ENCODE results near the gene MLST8. TPM values are rescaled to one million over a fixed set of nuclear protein-coding genes. Genes with fewer than 3 reads are reported as not detected.

Gene MLST8
- total RNA-seq, 1 donor from 2014 or later, result 38.7 TPM

DNA sequence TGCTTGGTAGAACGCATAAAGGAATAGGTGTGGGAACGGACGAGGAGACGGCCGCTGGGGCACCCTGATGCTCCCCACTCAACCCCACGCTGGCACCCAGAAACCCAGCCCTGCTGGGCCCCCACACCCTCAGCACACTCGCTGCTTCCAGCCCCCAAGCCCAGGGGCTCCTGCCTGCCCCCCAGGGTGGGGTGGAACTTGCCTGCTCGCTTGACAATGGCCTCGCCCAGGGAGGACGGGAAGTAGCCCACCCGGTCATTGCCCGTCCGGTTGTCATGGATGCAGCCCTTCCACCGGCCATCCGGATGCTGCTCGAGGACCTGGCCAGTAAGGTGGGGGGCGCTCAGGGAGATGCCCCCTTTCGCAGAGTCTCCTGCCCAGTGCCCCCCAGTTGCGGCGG lies 18.7 kb upstream of the MLST8 start:
- Mint-ChIP-seq H3K27ac (no peak overlapping the region), H3K4me1 (peaks cover 4% of the 10 kb centered on the region), H3K4me3 (no peak overlapping the region), H3K9me3 (no peaks in the 10 kb centered on the region), H3K36me3 (ENCODE audit: low read depth) (no peaks in the 10 kb centered on the region), H3K27me3 (no peaks in the 10 kb centered on the region)
- POLR2A ChIA-PET, result no interaction called here
- intact Hi-C loops (cut with micrococcal nuclease), result no loop called here
- TF ChIP-seq, protein P1, sequence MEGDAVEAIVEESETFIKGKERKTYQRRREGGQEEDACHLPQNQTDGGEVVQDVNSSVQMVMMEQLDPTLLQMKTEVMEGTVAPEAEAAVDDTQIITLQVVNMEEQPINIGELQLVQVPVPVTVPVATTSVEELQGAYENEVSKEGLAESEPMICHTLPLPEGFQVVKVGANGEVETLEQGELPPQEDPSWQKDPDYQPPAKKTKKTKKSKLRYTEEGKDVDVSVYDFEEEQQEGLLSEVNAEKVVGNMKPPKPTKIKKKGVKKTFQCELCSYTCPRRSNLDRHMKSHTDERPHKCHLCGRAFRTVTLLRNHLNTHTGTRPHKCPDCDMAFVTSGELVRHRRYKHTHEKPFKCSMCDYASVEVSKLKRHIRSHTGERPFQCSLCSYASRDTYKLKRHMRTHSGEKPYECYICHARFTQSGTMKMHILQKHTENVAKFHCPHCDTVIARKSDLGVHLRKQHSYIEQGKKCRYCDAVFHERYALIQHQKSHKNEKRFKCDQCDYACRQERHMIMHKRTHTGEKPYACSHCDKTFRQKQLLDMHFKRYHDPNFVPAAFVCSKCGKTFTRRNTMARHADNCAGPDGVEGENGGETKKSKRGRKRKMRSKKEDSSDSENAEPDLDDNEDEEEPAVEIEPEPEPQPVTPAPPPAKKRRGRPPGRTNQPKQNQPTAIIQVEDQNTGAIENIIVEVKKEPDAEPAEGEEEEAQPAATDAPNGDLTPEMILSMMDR (IDR thresholded peaks at IDR 0.05), result no peak
- CTCF ChIA-PET, result no interaction called here
- no peak for ATAC-seq (ENCODE audit: low read depth)
- no peak for DNase-seq

DNA sequence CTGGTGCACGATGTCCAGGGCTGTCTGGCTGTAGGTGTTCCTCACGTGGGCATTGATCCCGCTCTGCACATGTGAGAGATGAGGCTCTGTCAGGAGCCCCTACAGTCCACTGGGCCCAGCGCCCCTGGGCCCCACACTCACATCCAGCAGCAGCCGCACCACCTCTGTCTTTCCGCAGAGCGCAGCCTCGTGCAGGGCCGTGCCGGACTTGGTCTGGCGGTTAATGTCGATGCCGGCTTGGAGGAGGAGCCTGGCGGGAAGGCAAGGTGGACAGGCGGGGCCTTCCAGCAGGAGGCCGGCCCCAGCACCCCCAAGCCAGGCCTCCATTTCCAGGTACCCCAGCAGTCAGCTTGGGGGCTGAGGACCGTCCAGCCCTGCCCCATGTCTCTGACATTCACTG lies 18.0 kb upstream of the MLST8 start:
- H3K4me3 Mint-ChIP-seq, result no peak overlapping the region
- H3K9me3 Mint-ChIP-seq, result no peaks in the 10 kb centered on the region
- DNase-seq (no peak), ATAC-seq (ENCODE audit: low read depth) (no peak)
- ChIA-PET POLR2A (no interaction called here), CTCF (no interaction called here)
- intact Hi-C loops (cut with micrococcal nuclease), result no loop called here
- H3K27ac Mint-ChIP-seq, result no peak overlapping the region
- TF ChIP-seq, protein P1 (IDR thresholded peaks at IDR 0.05), result no peak
- peaks cover 4% of the 10 kb centered on the region for H3K4me1 Mint-ChIP-seq
- H3K36me3 Mint-ChIP-seq (ENCODE audit: low read depth), result no peaks in the 10 kb centered on the region
- no peaks in the 10 kb centered on the region for H3K27me3 Mint-ChIP-seq

DNA sequence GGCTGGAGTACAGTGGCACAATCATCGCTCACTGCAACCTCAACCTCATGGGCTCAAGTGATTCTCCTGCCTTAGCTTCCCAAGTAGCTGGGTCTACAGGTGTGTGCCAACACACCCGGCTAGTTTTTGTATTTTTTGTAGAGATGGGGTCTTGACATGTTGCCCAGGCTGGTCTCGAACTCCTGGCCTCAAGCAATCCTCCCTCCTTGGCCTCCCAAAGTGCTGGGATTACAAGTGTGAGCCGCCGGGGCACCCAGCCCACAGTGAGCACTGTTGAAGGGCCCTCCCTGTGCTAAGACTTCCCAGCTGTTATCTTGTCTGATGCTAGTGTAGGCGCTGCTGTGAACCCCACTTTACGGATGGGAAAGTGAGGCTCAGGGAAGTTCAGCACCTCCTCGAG lies 16.9 kb upstream of the MLST8 start:
- no peak for DNase-seq
- Mint-ChIP-seq H3K27ac (no peak overlapping the region), H3K27me3 (peaks cover 3% of the 10 kb centered on the region), H3K4me3 (no peak overlapping the region), H3K36me3 (ENCODE audit: low read depth) (no peaks in the 10 kb centered on the region), H3K4me1 (peaks cover 2% of the 10 kb centered on the region), H3K9me3 (no peaks in the 10 kb centered on the region)
- intact Hi-C loops (cut with micrococcal nuclease), result no loop called here
- no peak for ATAC-seq (ENCODE audit: low read depth)
- POLR2A ChIA-PET, result no interaction called here
- TF ChIP-seq, protein P1 (IDR thresholded peaks at IDR 0.05), result no peak
- CTCF ChIA-PET, result no interaction called here

DNA sequence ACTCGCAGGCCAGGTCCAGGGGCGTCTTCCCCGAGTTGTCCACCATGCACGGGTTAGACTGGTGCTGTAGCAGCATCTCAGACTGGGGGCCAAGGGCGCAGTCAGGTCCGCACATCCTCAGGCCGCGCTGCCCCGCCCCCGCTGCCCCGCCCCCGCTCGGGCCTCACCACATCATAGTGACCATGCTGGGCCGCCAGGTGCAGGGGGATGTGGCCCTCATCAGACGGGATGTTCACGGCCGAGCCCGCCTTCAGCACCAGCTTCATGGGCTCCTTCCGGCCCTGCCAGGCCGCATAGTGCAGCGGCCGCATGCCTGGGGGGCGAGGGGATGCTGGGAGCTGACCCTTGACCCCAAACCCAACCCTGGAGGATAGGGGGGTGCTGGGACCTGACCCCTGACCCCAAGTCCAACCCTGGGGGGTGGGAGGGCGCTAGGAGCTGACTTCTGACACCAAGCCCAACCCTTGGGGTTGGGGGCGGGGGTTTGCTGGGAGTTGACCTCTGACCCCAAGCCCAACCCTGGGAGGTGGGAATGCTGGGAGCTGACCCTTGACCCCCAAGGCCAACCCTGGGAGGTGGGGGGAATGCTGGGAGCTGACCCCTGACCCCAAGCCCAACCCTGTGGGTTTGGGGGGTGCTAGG lies 15.9 kb upstream of the MLST8 start:
- no peak overlapping the region for H3K27ac Mint-ChIP-seq
- CTCF ChIA-PET, result no interaction called here
- ATAC-seq (ENCODE audit: low read depth), result no peak

DNA sequence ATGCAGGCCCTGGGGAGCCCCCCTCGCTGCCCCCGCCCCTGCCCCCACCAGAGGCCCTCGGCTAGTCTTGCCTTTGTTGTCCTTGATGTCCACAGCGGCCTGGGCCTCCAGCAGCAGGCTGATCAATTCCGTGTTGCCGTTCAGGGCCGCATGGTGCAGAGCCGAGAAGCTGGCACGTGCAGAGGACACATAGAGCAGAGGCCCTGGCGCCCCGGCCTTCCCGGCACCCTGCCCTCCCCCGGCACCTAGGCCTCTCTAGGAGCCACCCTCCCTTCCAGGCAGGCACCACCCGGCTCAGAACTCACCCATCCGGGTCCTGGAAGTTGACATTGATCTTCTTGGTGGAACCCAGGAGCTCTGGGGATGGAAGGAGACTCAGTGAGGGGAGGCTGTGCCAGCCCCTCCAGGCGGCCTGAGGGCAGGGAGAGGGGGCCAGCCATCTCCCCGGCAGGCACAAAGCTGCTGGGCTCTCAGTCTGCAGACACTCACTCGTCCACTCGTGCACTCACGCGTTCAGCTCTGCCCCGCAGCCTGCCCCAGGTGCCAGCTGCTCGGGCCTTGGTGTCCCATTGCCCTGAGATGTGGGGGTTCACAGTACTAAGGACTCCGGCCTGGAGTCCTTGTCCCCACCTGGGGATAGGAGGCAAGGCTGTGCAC lies 15.1 kb upstream of the MLST8 start:
- intact Hi-C loops (cut with micrococcal nuclease), result no loop called here
- H3K4me1 Mint-ChIP-seq, result peaks cover 5% of the 10 kb centered on the region
- H3K27ac Mint-ChIP-seq, result no peak overlapping the region
- CTCF ChIA-PET, result no interaction called here
- DNase-seq (no peak), ATAC-seq (ENCODE audit: low read depth) (no peak)
- TF ChIP-seq, protein P1 (IDR thresholded peaks at IDR 0.05), result no peak
- H3K27me3 Mint-ChIP-seq, result peaks cover 9% of the 10 kb centered on the region
- H3K36me3 Mint-ChIP-seq (ENCODE audit: low read depth), result no peaks in the 10 kb centered on the region
- H3K9me3 Mint-ChIP-seq, result no peaks in the 10 kb centered on the region
- H3K4me3 Mint-ChIP-seq, result no peak overlapping the region
- POLR2A ChIA-PET, result interaction anchor here (0.7 kb wide), 1 partner anchor 50 kb away, joined by 6 read pairs; no protein-coding TSS in a partner anchor

More for the DNA sequence above, 15.9 kb upstream of the MLST8 start:
- Mint-ChIP-seq H3K36me3 (ENCODE audit: low read depth) (no peaks in the 10 kb centered on the region), H3K9me3 (no peaks in the 10 kb centered on the region), H3K4me1 (no peaks in the 10 kb centered on the region), H3K4me3 (no peak overlapping the region), H3K27me3 (peaks cover 5% of the 10 kb centered on the region)
- no peak for DNase-seq
- POLR2A ChIA-PET, result no interaction called here
- intact Hi-C loops (cut with micrococcal nuclease), result no loop called here
- TF ChIP-seq, protein P1 (IDR thresholded peaks at IDR 0.05), result no peak
